ENCODE data around the gene RANBP3.
"Not testable (repeated sequence)": the region's sequence is repeated elsewhere in the genome, so short reads cannot be mapped to it uniquely, and the experiment has no call there.

The RANBP3 gene

GRCh38 chr19:5883157-5883873, 94.6 kb downstream of the RANBP3 start:
- DNase-seq (ENCODE audit: low read depth): not testable (repeated sequence)

- DNase-seq (ENCODE audit: low read depth): no peak
Observed at GRCh38 chr19:5882421-5882968, 95.4 kb downstream of the RANBP3 start.

GRCh38 chr19:5881543-5882299, 96.2 kb downstream of the RANBP3 start:
- DNase-seq (ENCODE audit: low read depth): no peak

- DNase-seq (ENCODE audit: low read depth): no peak
Observed at GRCh38 chr19:5880604-5881078, 97.3 kb downstream of the RANBP3 start.

- no peak for DNase-seq (ENCODE audit: low read depth)
Observed at GRCh38 chr19:5880196-5880595, 97.7 kb downstream of the RANBP3 start.

GRCh38 chr19:5877882-5878281, 100.1 kb downstream of the RANBP3 start:
- no peak for DNase-seq (ENCODE audit: low read depth)

GRCh38 chr19:5877427-5877826, 100.5 kb downstream of the RANBP3 start:
- no peak for DNase-seq (ENCODE audit: low read depth)

GRCh38 chr19:5874496-5874895, 103.4 kb downstream of the RANBP3 start:
- not testable (repeated sequence) for DNase-seq (ENCODE audit: low read depth)

- DNase-seq (ENCODE audit: low read depth): no peak
Observed at GRCh38 chr19:5873617-5874199, 104.2 kb downstream of the RANBP3 start.

- DNase-seq (ENCODE audit: low read depth): no peak
Observed at GRCh38 chr19:5870986-5871394, 107.0 kb downstream of the RANBP3 start.

GRCh38 chr19:5867201-5868136, 110.5 kb downstream of the RANBP3 start:
- DNase-seq (ENCODE audit: low read depth): no peak
